HG02852 (cell line): ENCODE results near the gene IFNA16.
"Not testable (repeated sequence)": the region's sequence is repeated elsewhere in the genome, so short reads cannot be mapped to it uniquely, and the experiment has no call there.

Experiments used
- ATAC-seq: cut with Tn5 transposase; IDR thresholded peaks from one replicate; pipeline ENCODE4 v1.9.1; 2021; ENCODE audit warnings: mild to moderate bottlenecking, moderate library complexity; ENCODE audit not compliant: unreplicated experiment

The IFNA16 gene

DNA sequence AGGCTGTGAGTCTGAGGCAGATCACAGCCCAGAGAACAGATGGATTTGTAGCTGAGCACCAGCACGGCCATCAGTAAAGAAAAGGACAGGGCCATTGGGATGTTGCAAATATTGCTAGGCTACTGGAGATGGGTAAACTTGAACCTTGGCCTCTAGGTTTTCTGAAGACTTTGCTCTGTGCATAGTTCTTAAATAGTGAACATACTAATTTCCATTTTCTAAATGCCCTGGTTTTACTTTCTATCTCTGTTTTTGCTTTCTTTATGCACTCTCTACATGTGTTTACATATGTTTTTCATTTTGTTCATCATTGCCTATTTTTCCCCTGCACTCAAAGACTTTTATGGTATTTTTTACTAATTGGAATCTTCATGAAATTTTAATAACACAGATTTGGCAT lies at the start of gene IFNA16:
Gene IFNA16 (minus strand): TSS at position 101 of the 400 bp plus-strand sequence. CDS start 6 bp downstream, at position 95.
- ATAC-seq = not testable (repeated sequence)

DNA sequence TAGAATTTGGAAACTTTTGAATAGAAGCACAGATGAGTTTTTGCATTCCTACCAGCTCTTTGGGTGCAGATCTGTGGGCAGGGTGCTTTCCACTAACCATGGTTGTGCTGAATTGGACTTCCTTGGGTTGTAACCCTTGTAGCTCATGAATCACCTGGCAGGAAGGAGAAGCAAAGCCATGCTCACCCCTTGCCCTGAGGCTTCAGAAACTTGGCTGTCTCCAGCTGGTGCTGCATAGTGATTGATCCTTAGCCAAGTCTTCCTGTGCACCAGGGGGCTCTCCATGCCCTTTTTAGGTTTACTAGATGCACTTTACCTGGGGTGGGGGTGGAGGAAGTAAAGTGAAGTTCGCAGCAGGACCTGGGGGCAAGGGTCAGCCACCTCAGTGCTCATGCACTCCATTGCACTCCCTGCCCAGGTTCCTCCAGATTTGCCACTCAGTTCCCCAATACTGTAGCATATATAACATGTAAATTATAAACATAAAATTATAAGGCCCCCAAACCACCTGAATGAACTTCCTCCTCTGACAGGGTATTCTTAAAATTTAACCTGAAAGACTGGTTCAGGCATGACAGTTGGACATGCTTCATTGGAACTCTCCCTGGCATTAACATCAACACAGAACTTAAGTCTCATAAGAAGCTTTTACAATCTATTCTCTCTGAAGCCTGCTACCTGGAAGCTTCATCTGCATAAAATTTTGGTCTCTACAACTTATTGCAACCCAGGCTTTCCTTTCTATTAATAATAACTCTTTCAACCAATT lies 48.5 kb upstream of the IFNA16 start:
- no peak for ATAC-seq

DNA sequence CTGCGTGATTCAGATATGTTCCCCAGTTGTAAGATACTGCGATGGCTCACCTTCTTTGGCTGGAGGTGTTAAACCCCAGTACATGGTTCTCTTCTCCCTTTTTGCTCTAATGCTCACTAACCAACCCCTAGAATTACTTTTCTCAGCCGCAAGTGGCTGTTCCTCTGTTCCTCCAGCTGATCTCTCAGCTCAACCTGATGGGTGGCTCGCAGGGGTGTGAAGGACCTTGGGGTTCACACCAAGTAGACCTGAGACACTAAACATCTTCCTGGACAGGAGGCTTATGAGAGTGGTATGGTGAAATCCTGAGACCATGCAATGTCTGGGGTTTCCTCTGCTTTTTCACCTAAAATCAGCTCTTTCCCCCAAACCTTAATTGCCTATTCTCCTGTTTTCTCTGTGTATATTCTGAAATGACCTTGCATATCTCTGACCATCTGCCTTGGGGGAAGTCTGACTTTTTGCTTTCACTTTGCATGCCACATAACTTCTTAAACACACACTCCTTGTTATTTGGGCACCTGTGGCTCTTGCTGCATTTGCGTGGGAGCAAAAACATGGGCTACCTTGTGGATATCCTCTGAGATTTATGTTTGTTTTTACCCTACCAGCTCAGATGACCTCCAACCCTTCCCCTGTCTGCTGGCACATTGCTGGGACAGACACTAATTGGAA lies 38.6 kb upstream of the IFNA16 start:
- ATAC-seq = no peak

DNA sequence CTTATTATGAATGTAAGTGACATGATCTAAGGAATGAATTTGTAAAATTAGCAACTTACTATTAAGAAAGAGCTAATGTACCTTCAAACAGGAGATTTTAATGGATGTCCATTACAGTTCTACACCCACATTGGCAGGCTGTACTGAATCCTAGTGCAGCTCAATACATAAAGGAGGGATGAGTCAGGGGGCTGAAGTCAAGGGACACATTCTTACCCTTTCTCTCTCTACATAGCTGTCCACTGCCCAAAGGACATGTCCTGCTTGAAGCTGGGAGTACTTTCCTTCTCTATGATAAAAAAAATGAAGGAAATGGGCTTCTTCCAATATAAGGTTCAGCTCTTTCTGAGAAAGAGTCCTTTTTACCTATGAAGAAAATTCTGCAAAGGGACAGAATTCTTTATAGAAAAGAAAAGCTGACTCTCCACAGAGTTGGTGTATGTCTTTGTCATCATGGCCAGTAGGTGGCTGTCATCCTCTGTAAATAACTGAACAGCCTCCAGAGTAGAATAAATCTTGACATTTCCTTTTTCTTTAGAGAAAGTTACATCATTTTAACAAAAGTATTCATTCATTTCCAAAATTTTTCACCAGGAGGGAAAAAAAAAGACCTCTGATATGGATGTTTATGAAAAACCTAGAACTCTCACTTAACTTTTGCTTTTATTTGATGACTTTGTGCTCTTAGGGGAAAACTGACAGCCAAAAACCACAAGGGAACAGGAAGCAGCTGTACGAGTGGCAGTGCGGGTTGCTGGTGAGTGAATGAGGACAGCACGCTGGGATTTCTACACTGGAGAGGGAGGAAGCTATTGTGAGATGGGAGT lies 35.8 kb upstream of the IFNA16 start:
- peak; percentile 81 for ATAC-seq

DNA sequence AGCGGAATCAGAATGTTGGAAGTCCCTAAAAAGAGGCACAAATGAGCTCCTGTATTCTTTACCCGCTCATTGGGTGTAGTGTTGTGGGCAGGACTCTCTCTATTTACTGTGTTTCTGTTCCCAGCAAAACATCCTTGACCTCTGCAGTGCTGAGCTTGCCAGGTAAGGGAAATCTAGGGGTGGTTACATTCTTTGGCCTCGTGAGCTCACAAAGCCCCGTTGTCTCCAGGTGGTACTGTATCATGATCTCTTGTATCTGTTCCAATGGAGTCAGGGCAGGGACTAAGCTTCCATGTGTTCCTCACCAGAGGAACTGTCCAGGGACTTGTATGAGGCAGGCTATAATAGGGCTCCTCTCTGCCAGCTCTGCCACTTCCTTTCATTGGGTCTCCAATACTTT lies 34.5 kb upstream of the IFNA16 start:
- ATAC-seq = no peak

DNA sequence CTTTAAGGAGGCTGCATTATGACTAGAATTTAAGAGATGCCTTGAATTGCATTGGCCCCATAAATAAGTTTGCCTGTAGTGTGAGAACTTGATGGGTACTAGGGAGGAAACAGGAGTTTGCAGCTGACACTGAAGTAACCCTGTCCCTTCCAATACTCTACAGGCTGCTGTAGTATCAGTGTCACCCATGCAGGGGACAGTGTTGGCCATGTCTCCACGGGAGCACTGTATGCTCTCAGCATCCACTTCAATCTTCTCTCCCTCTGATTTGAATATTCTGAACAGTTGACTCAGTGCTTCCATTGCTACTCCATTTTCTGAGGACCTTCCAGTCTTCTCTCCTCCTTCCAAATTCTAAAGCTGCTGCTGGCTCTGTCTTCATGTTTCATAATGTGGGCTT lies 34.1 kb upstream of the IFNA16 start:
- ATAC-seq = no peak

DNA sequence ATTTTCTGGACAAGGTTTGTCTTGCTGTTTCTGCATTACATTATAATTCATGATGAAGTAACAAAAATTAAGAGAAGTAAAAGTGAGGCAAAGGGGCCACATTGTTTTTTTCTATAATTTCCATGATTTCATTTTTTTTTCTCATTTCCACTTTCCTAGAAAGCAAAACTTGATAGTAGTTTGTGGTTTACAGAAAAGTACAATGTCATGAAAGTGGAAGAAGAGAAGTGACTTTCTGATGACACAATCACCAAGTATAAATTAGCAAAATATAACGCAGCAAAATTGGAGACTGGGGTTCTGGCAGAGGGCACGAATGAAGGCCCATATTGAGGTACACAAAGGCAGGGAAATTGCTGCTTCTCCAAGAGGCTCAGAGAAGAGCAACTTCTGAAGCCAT lies 27.7 kb upstream of the IFNA16 start:
- ATAC-seq = no peak

DNA sequence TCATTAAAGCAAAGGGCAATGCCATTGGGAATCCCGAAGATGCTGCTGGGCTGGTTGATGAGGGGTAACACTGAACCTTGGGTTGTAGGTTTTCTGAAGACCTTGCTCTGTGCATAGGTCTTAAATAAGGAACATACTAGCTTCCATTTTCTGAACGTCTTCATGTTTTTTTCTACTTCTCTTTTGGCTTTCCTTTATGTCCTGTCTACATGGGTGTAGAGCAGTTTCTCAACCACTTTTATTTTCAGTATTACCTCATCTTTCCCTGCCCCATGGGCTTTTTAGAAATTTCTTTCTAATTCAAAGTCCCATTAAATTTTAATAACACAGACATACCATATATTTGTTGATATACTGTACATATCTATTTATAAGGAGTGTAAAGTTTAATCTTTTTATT lies 22.8 kb upstream of the IFNA16 start, which contains the start of gene IFNA14:
Gene IFNA14 (minus strand): TSS at position 95 of the 400 bp plus-strand sequence. CDS start 70 bp downstream, at position 25.
- ATAC-seq = no peak

DNA sequence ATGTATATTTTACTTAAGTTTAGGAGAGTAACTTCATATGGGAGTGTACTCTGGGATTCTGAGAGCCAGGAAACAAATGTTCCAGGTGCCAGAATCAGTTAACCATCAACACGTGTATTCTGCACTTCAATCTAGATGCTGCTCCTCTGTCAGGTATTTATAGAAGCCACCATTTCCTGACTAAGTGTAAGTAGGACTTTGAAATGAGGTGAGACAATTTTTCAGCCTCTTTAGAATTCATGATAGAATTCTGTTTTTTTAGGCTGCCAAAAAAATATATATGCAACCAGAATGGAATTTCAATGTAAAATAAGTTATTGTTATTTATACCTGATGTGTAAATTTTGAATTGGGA lies 19.2 kb upstream of the IFNA16 start:
- ATAC-seq = peak; percentile 6

DNA sequence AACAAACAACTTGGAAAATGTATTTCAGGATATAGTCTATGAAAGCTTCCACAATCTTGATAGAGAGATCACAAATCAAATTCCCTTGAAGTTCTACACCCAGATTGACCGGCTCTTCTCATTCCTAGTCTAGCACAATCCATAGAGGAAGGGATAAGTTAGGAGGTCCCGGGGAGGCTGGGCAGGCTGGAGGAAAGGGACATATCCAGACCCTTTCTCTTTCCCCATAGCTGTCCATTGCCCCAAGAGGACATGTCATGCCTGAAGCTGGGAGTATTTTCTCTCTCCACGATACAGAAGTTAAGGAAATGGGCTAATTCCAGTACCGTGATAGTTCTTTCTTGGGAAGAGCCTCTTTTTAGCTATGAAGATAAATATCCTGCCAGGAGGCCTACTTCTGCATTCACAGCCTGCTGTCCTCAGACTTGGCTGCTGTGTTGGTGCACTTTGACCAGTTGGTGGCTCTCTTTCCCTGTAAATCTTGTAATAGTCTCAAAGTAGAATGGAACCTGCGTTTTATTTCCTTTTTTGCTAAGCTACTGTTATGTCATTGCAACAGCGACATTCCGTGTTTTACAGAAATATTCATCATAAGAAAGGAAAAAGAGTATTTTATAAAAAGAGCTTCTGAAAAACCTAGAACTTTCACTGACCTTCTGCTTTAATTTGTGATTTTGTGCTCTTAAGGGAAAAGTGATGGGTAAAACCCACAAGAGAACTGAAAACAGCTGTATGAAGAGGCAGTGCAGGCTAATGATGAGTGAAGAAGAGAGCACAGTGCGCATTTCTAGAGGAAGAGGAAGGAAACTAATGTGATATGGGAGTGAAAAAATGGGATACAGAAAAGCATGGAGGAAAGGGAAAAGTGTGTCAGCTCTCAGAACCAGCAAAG lies 18.6 kb upstream of the IFNA16 start:
- ATAC-seq = peak; percentile 82

DNA sequence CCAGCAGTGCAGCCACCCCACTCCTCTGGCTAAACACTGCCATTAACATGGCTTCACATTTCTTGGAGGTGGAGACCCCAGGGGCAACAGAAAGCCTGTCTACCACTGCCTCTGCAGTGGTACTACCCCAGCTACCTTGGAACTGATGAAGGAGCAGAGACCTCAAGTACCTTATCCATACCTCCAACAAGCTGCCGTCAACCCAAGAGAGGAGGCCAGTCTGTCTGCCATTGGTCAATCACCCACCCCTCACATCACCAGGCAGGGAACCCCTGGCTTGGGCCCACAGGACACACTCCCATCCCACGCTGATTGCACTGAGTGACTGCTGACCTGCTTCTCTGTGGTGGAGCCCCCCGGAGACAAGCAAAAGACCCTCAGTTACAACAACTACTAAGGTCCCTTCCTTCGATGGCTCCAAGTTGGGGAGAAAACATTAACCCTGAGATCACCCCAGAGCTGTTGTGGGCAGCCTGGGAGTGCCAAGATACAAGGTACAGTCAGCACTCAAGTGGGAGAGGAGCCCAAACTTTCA lies 17.1 kb upstream of the IFNA16 start:
- no peak for ATAC-seq

DNA sequence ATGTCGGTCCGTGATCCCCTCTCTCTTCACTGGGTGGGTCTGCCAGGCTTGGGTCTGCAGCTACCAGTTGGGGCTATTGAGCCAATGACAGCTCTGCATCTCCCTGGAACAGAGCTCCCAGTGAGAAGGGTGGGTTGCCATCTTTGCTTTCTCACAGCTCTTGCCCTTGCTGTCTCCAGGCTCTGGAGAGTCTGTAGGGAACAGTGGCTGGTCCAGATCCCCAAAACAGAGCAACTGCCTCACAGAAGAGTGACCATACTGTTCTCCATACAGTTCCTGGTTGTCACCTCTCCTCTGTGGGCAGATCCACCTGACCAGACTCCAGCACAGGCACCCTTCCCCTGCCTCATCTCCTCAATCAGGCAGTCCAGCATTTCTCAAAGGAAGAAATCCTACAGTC lies 16.1 kb upstream of the IFNA16 start:
- ATAC-seq = no peak

DNA sequence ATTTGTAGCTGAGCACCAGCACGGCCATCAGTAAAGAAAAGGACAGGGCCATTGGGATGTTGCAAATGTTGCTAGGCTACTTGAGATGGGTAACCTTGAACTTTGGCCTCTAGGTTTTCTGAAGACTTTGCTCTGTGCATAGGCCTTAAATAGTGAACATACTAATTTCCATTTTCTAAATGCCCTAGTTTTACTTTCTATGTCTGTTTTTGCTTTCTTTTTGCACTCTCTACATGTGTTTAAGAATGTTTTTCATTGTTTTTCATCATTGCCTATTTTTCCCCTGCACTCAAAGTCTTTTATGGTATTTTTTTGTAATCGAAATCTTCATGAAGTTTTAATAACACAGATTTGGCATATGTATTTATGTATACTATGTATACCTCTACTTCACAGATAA lies 11.0 kb upstream of the IFNA16 start, which contains the start of gene IFNA17:
Gene IFNA17 (minus strand): TSS at position 101 of the 400 bp plus-strand sequence. CDS start 49 bp downstream, at position 52.
- ATAC-seq = no peak

DNA sequence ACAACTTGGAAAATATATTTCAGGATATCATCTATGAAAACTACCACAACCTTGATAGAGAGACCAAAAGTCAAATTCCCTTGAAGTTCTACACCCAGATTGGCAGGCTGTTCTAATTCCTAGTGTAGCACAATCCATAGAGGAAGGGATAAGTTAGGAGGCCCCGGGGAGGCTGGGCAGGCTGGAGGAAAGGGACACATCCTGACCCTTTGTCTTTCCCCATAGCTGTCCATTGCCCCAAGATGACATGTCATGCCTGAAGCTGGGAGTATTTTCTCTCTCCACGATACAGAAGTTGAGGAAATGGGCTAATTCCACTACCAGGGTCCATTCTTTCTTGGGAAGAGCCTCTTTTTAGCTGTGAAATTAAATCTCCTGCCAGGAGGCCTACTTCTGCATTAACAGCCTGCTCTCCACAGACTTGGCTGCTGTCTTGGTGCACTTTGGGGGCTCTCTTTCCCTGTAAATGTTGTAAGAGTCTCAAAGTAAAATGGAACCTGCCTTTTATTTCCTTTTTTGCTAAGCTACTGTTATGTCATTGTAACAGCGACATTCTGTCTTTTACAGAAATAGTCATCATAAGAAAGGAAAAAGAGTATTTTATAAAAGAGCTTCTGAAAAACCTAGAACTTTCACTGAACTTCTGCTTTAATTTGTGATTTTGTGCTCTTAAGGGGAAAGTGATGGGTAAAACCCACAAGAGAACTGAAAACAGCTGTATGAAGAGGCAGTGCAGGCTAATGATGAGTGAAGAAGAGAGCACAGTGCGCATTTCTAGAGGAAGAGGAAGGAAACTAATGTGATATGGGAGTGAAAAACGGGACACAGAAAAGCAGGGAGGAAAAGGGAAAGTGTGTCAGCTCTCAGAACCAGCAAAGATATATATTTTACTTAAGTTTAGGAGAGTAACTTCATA lies 3.4 kb downstream of the IFNA16 start:
- ATAC-seq = peak; percentile 73

DNA sequence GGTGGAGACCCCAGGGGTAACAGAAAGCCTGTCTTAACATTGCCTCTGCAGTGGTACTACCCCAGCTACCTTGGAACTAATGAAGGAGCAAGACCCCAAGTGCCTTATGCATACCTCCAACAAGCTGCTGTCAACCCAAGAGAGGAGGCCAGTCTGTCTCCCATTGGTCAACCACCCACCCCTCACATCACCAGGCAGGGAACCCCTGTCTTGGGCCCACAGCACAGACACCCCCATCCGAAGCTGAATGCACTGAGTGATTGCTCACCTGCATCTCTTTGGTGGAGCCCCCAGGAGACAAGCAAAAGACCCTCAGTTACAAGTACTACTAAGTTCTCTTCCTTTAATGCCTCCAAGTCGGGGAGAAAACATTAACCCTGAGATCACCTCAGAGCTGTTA lies 5.0 kb downstream of the IFNA16 start:
- ATAC-seq = not testable (repeated sequence)

DNA sequence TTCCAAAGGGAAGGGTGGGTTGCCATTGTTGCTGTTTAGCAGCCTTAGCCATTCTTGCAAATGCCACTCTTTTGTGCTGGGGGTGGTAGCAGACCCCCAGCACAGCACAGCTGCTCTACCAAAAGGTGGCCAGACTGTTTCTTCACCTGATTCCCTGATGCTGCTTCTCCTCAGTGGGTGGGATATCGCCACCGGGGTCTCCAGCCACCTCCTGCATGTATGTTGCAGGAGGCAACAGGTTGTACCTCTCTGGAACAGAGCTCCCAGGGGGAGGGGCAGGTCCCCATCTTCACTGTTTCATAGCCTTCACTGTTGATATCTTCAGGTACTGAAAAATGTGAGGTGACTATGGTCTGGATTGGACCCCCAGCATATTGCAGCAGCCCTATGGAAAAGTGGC lies 6.3 kb downstream of the IFNA16 start:
- ATAC-seq = not testable (repeated sequence)

DNA sequence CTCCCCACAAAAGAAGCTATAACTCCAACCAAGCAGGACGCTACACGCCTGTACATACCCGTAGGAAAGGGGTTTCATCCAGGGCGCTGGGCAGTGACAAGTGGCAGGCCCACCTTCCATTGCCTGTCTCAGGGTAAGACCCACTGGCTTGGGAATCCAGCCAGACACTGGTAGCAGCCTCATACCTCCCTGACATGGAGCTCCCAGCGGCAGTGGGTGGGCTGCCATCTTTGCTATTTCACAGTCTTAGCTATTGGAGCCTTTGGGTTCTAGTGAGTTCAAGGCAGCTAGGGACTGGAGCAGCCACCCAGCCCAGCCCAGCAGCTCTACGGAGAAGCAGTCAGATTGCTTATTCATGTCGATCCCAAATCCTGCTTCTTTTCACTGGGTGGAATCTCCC lies 6.8 kb downstream of the IFNA16 start:
- ATAC-seq = no peak

DNA sequence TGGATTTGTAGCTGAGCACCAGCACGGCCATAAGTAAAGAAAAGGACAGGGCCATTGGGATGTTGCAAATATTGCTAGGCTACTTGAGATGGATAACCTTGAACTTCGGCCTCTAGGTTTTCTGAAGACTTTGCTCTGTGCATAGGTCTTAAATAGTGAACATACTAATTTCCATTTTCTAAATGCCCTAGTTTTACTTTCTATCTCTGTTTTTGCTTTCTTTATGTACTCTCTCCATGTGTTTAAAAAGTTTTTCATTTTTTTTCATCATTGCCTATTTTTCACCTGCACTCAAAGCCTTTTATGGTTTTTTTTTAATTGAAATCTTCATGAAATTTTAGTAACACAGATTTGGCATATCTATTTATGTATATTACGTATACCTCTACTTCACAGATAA lies 10.1 kb downstream of the IFNA16 start, which contains the start of gene IFNA10:
Gene IFNA10 (minus strand): TSS at position 101 of the 400 bp plus-strand sequence. CDS start 46 bp downstream, at position 55.
- ATAC-seq = not testable (repeated sequence)

DNA sequence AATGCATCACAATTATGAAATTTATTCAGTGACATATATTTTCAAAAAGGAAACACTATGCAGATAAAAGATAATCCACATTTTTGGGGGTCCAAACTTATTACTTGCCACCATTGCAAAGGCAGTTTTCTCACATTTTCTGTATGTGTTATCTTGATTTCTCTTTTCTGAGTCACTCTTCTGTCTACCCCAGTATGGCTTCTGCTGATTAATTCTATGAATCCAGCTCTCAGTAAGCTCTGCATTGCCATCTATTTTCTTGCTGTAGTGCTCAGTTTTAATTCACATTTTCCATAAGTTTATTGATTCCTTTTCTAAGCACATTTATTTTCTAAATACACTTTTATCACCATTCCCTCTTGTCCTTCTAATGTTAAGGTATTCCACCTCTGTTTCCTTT lies 11.9 kb downstream of the IFNA16 start:
- ATAC-seq = no peak
